ENCODE results near the gene PGS1.
"Not testable (repeated sequence)": the region's sequence is repeated elsewhere in the genome, so short reads cannot be mapped to it uniquely, and the experiment has no call there.

The PGS1 gene

GRCh38 chr17:78461799-78462053, 83.3 kb downstream of the PGS1 start:
- no peak for DNase-seq (ENCODE audit: low read depth, low spot score)
- no peak overlapping the region for H3K27ac ChIP-seq

GRCh38 chr17:78462148-78462547, 83.7 kb downstream of the PGS1 start:
- no peak overlapping the region for H3K27ac ChIP-seq
- no peak for DNase-seq (ENCODE audit: low read depth, low spot score)

- not testable (repeated sequence) for H3K27ac ChIP-seq; DNase-seq (ENCODE audit: low read depth, low spot score)
Observed at GRCh38 chr17:78466109-78466785, 87.8 kb downstream of the PGS1 start.

- no peak overlapping the region for H3K27ac ChIP-seq
- no peak for DNase-seq (ENCODE audit: low read depth, low spot score)
Observed at GRCh38 chr17:78466786-78467715, 88.6 kb downstream of the PGS1 start.

- no peak overlapping the region for H3K27ac ChIP-seq
- no peak for DNase-seq (ENCODE audit: low read depth, low spot score)
Observed at GRCh38 chr17:78468366-78468765, 89.9 kb downstream of the PGS1 start.

- no peak overlapping the region for H3K27ac ChIP-seq
- DNase-seq (ENCODE audit: low read depth, low spot score): no peak
Observed at GRCh38 chr17:78469443-78469842, 91.0 kb downstream of the PGS1 start.

- no peak for DNase-seq (ENCODE audit: low read depth, low spot score)
- no peak overlapping the region for H3K27ac ChIP-seq
Observed at GRCh38 chr17:78471635-78472034, 93.2 kb downstream of the PGS1 start.

GRCh38 chr17:78472035-78472905, 93.8 kb downstream of the PGS1 start:
- DNase-seq (ENCODE audit: low read depth, low spot score): no peak
- H3K27ac ChIP-seq: no peak overlapping the region

- no peak for DNase-seq (ENCODE audit: low read depth, low spot score)
- no peak overlapping the region for H3K27ac ChIP-seq
Observed at GRCh38 chr17:78473951-78474613, 95.6 kb downstream of the PGS1 start.

Data from epithelial cell of prostate (primary cell).